ENCODE measurements around the gene RBM15B. TPM values are rescaled to one million over a fixed set of nuclear protein-coding genes. Genes with fewer than 3 reads are reported as not detected.

Gene RBM15B
- total RNA-seq, 1 donor from 2014 or later = 75.8 TPM

DNA sequence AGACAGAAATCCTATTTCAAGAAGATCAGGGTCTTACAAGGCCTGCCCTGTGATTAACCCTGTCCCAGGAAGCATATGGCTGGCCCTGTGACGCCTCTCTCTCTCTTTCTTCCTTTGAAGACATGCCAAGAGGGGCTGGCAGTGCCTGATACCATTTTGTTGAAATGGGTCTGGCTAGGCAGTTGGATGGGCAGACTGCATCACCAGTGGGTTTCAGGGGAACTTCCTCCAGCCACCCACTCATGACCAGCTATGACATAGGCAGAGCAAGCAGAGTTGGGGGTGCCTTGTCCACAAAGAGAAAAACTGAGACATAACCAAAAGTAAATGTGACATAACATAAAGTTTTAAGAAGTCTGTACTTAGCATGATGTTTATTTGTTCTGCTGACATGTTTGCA, 37.4 kb upstream of the RBM15B start:
- H3K4me1 Mint-ChIP-seq (ENCODE audit: low read depth) = peaks cover 15% of the 10 kb centered on the region
- TF ChIP-seq, protein P1, sequence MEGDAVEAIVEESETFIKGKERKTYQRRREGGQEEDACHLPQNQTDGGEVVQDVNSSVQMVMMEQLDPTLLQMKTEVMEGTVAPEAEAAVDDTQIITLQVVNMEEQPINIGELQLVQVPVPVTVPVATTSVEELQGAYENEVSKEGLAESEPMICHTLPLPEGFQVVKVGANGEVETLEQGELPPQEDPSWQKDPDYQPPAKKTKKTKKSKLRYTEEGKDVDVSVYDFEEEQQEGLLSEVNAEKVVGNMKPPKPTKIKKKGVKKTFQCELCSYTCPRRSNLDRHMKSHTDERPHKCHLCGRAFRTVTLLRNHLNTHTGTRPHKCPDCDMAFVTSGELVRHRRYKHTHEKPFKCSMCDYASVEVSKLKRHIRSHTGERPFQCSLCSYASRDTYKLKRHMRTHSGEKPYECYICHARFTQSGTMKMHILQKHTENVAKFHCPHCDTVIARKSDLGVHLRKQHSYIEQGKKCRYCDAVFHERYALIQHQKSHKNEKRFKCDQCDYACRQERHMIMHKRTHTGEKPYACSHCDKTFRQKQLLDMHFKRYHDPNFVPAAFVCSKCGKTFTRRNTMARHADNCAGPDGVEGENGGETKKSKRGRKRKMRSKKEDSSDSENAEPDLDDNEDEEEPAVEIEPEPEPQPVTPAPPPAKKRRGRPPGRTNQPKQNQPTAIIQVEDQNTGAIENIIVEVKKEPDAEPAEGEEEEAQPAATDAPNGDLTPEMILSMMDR (IDR thresholded peaks at IDR 0.05; ENCODE audit: unreplicated experiment) = no peak
- no peaks in the 10 kb centered on the region for H3K9me3 Mint-ChIP-seq (ENCODE audit: low read depth)
- no peak overlapping the region for H3K27ac Mint-ChIP-seq
- no peak for DNase-seq (ENCODE audit: low spot score, unreplicated experiment)
- H3K4me3 Mint-ChIP-seq (ENCODE audit: low read depth) = no peak overlapping the region
- H3K36me3 Mint-ChIP-seq (ENCODE audit: insufficient read depth) = peaks cover 8% of the 10 kb centered on the region
- H3K27me3 Mint-ChIP-seq = no peaks in the 10 kb centered on the region

DNA sequence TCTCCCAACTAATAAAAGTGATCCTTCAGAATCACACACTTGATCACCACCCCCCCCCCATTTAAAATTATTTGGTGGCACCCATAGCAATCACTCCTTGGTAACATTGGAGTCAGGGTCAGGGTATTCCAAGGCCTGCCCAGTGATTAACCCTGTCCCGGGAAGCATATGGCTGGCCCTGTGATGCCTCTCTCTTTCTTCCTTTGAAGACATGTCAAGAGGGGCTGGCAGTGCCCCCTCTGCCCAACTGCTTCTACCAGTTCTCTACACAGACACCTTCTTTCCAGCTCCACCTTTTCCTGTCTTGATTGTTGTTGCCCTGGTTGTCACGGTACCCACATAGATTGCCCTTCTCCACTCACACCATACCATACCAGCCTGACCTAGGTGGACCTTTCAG, 36.9 kb upstream of the RBM15B start:
- Mint-ChIP-seq H3K27ac (no peak overlapping the region), H3K9me3 (ENCODE audit: low read depth) (no peaks in the 10 kb centered on the region), H3K4me3 (ENCODE audit: low read depth) (no peak overlapping the region), H3K4me1 (ENCODE audit: low read depth) (peaks cover 15% of the 10 kb centered on the region), H3K27me3 (no peaks in the 10 kb centered on the region), H3K36me3 (ENCODE audit: insufficient read depth) (peaks cover 8% of the 10 kb centered on the region)
- DNase-seq (ENCODE audit: low spot score, unreplicated experiment) = no peak
- TF ChIP-seq, protein P1 (IDR thresholded peaks at IDR 0.05; ENCODE audit: unreplicated experiment) = no peak

DNA sequence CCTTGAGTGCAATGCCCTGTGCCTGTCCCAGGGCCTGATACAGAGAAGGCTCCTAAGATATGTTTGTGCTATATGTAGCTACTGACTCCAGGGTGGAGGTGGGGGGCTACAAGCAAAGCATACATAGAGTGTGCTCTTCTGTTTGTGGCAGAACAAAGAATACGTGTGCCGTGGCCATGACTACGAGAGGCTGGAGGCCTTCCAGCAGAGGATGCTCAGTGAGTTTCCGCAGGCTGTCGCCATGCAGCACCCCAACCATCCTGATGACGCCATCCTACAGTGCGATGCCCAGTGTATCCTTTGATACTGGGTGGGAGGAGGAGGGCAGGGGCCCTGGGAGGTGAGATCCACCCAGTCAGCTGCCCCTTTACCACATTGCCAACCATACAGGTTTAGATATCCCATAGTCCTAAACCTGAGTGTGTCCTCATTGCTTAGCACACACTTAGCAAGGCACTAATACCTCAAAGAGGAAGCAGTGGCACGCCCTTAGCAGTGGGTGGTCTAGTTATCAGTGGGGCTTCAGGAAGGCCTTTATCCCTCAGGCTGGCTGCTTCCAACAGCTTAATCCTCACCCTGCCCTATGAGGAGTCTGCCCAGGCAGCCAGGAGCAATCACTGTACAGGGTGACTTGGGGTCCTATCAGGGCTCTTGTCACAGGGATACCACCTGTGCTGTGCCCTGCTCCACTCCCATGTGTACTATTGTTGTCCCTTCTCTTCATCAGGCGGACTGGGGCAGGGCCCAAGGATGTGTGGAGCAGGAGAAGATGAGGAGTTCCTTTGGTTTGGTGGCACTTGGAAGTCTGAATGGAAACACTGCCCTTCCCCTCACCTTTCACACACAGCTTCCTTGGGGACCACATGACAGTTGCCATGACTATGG, 36.1 kb upstream of the RBM15B start:
- peaks cover 15% of the 10 kb centered on the region for H3K4me1 Mint-ChIP-seq (ENCODE audit: low read depth)
- no peak for DNase-seq (ENCODE audit: low spot score, unreplicated experiment)
- no peaks in the 10 kb centered on the region for H3K9me3 Mint-ChIP-seq (ENCODE audit: low read depth)
- TF ChIP-seq, protein P1 (IDR thresholded peaks at IDR 0.05; ENCODE audit: unreplicated experiment) = no peak
- H3K27me3 Mint-ChIP-seq = no peaks in the 10 kb centered on the region
- H3K27ac Mint-ChIP-seq = no peak overlapping the region
- peaks cover 4% of the 10 kb centered on the region for H3K36me3 Mint-ChIP-seq (ENCODE audit: insufficient read depth)
- no peak overlapping the region for H3K4me3 Mint-ChIP-seq (ENCODE audit: low read depth)

DNA sequence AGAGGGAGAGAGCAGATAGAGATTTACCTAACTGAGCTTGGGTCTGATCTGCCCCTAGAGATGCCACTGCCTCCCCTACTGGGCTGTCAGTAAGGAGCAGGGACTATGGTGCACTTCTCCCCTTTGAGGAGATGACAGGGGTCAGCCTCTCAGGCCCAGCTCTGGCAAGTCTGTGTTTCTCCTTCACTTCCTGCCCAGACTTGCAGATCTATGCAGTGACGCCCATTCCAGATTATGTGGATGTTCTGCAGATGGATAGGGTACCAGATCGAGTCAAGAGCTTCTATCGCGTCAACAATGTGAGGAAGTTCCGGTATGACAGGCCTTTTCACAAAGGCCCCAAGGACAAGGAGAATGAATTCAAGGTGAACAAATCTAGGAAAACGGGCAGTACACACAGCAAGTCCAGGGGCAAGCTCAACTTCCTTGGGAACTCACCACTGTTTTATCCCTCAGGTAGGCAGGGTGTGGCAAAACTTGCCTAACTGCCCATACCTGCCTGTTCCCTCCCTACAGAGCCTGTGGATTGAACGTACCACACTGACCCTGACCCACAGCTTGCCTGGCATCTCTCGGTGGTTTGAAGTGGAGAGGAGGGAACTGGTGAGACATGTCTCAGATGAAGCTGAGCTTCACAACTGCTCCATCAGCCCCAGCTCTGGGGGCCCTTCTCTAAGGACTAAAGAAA, 35.0 kb upstream of the RBM15B start:
- H3K4me3 Mint-ChIP-seq (ENCODE audit: low read depth) = no peak overlapping the region
- no peak for DNase-seq (ENCODE audit: low spot score, unreplicated experiment)
- TF ChIP-seq, protein P1 (IDR thresholded peaks at IDR 0.05; ENCODE audit: unreplicated experiment) = no peak
- no peak overlapping the region for H3K27ac Mint-ChIP-seq
- no peaks in the 10 kb centered on the region for H3K27me3 Mint-ChIP-seq
- H3K4me1 Mint-ChIP-seq (ENCODE audit: low read depth) = peaks cover 15% of the 10 kb centered on the region
- peaks cover 4% of the 10 kb centered on the region for H3K36me3 Mint-ChIP-seq (ENCODE audit: insufficient read depth)
- H3K9me3 Mint-ChIP-seq (ENCODE audit: low read depth) = no peaks in the 10 kb centered on the region

DNA sequence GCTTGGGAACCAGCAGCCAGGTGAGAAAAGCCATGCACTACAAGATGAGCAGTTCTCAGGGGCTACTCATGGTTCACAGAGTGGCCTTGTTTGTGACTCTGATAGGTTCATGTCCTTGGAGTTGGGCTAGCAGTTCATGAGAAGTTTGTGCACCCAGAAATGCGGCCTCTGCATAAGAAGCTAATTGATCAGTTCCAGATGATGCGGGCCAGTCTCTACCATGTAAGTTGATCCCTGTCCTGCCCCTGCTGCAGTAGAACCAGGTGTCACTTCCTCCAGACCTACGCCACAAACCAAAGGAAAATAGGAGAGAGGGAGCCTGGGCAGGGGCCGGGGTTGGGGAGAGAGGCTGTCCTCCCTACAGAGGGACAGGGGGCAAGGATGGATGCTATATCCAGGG, 33.2 kb upstream of the RBM15B start:
- no peak for DNase-seq (ENCODE audit: low spot score, unreplicated experiment)
- no peak overlapping the region for H3K4me3 Mint-ChIP-seq (ENCODE audit: low read depth)

More for the DNA sequence above, 33.2 kb upstream of the RBM15B start:
- Mint-ChIP-seq H3K4me1 (ENCODE audit: low read depth) (peaks cover 15% of the 10 kb centered on the region), H3K9me3 (ENCODE audit: low read depth) (no peaks in the 10 kb centered on the region), H3K27ac (no peak overlapping the region), H3K27me3 (no peaks in the 10 kb centered on the region), H3K36me3 (ENCODE audit: insufficient read depth) (peaks cover 8% of the 10 kb centered on the region)
- TF ChIP-seq, protein P1 (IDR thresholded peaks at IDR 0.05; ENCODE audit: unreplicated experiment) = no peak

Data from progenitor cell of endocrine pancreas (in vitro differentiated cells).